HG03521 (cell line): ENCODE data around the gene KRTAP4-2.
"Not testable (repeated sequence)": the region's sequence is repeated elsewhere in the genome, so short reads cannot be mapped to it uniquely, and the experiment has no call there.

Experiments
- ATAC-seq: cut with Tn5 transposase; IDR thresholded peaks from one replicate; pipeline ENCODE4 v1.9.1; 2021; ENCODE audit warnings: mild to moderate bottlenecking, moderate library complexity; ENCODE audit not compliant: unreplicated experiment

KRTAP4-2 gene

DNA sequence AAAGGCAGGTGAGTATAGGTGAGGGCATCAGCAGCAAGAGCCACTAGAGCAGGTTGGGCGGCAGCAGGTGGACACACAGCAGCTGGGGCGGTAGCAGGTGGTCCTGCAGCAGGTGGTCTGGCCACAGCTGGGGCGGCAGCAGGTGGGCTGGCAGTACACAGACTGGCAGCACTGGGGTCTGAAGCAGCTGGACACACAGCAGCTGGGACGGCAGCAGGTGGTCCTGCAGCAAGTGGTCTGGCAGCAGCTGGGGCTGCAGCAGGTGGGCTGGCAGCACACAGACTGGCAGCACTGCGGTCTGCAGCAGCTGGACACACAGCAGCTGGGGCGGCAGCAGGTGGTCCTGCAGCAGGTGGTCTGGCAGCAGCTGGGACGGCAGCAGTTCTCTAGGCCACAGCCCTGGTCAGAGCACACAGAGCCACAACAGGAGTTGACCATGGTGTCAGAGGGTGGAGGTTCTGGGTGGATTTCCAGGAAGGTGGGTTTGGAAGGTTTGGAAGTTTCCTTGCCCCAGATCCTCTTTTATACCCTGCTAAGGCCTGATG, at the start of gene KRTAP4-2:
KRTAP4-2 (minus strand) TSS at position 495 of the 545 bp plus-strand sequence; CDS start at position 438, 57 bp downstream.
- no peak for ATAC-seq

DNA sequence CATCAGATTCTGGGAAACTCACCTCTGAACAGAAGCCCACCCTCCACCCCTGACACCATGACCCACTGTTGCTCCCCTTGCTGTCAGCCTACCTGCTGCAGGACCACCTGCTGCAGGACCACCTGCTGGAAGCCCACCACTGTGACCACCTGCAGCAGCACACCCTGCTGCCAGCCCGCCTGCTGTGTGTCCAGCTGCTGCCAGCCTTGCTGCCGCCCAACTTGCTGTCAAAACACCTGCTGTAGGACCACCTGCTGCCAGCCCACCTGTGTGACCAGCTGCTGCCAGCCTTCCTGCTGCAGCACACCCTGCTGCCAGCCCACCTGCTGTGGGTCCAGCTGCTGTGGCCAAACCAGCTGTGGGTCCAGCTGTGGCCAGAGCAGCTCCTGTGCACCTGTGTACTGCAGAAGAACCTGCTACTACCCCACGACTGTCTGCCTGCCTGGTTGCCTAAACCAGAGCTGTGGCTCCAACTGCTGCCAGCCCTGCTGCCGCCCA, 48.6 kb upstream of the KRTAP4-2 start, which contains the start of gene KRTAP9-2:
KRTAP9-2 (plus strand) TSS at position 51 of the 498 bp plus-strand sequence; CDS start at position 58, 7 bp downstream.
- ATAC-seq = not testable (repeated sequence)

DNA sequence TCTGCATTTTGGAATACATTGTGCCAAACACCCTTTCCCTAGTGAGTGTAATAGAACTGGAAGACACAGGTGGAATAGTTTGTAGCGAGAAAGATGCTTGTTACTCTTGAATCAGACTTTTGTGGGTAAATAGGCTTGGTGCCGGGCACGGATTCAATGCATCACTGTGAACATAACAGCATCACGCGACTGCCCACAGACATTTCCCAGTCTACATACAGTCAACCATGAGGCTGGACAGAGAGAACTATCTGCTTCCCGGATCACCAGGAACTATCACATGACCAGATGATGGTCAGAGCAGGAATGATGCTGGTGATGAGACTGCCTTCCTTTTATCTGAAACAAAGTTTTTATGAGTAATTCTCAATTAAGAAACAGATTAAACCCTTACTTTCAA, 48.0 kb upstream of the KRTAP4-2 start:
- ATAC-seq = no peak

DNA sequence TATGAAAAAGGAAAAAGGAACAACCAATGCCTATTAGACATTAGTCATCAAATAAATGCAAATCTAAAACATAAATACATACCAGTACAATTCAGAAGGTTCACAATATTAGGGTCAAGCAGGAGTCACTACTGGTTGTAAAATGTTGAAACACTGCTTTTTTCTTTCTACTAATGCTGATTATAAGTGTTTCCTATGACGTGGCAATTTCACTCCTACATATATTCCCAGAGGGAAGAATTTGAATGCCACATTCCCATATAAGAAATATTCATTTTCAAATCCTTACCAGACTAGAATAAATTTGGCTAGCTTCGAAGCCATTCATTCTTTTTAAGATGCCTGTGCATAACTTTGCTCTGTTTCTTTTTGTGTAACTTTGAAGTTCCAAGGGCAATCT, 45.8 kb upstream of the KRTAP4-2 start:
- ATAC-seq = no peak

DNA sequence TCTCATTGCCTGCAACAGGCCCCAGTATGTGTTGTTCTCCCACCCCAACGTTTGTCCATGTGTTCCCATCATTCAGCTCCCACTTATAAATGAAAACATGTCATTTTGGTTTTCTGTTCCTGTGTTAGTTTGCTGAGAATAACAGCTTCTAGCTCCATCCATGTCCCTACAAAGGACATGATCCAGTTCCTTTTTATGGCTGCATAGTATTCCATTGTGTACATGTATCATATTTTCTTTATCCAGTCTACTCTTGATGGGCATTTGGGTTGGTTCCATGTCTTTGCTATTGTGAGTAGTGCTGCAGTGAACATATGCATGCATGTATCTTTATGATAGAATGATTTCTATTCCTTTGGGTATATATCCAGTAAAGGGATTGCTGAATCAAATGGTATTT, 37.7 kb upstream of the KRTAP4-2 start:
- ATAC-seq = no peak

DNA sequence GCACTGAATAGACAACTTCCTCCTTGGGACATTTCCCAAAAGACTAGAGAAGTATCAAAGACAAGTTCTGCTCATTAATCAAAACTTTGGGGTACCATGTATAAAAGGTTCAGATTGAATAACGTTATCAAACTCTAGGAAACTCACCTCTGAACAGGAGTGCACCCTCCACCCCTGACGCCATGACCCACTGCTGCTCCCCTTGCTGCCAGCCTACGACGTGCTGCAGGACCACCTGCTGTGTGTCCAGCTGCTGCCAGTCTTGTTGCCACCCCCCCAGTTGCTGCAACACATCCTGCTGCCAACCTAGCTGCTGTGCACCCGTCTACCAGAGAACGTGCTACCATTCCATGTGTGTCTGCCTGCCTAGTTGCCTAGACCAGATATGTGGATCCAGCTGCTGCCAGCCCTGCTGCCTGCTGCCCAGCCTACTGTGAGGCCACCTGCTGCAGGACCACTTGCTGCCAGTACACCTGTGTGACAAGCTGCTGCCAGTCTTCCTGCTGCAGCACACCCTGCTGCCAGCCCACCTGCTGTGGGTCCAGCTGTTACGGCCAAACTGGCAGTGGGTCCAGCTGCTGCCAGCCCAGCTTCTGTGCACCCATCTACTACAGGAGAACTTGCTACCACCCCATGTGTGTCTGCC, 34.6 kb upstream of the KRTAP4-2 start:
- ATAC-seq = no peak

DNA sequence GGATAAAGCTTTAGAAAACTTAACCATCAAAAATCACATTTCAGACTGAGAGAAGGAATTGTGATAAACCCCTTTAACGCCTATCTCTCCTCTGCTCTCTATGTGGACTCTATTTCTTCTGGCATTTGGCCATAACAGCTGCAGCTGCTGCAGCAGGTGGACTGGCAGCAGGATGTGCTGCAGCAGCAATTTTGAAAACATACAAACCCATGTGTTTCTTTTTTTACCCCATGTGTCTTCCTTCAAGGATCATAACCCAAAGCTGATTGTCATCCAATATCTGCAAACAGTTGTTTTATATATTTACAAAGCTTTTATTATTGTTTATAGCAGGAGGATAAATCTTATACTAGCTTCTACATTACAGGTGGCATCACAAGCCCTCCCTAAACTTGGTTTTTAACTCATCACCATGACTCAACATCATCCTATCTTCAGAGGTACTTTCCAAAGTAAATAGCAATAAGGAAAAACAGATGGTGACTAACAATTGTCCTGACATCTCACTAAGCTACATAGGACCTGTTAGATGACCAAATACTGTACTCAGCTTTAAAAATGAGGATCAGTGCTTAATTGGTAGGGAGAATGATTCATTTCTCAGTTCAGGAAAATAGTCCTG, 33.9 kb upstream of the KRTAP4-2 start:
- no peak for ATAC-seq

DNA sequence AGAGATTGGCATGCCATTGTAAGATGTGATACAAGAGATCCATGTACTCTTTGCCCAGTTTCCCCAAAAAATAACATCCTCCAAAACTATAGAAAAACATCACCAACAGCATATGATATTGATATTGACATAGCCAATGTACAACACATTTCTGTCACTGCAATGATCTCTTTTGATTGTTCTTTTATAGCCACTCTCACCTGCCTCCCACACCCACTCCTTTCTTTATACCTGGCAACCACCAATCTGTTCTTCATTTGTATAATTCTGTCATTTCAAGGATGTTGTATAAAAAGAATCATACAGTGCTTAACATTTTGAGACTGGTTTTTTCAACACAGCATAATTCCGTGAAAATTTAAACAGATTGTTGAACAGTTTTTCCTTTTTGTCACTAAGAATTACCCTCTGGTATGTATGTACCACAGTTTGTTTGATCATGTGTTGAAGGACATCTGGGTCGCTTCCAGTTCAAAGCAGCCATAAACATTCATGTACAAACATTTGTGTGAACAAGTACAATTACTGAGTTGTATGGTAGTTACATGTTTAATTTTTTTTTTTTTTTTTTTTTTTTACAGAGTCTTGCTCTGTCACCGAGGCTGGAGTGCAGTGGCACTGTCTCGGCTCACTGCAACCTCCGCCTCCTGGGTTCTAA, 21.5 kb upstream of the KRTAP4-2 start:
- ATAC-seq = no peak

DNA sequence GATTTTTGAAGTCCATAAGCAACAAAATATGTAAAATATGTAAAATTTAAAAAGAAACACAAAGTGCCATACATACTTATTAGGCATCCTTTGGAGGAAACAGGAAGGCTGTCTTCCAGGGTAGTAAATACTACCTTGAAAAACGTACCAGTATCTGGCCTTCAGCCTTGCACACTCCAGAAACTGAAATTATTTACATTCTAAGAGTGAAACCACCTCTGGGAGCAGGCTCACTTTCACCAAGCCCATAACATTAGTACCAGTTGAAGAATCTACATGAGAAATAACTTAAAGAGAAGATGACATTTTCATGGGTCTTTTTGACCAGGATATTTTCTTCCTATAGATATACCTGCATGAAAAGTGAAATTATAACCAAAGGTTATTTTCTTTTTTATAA, 18.0 kb upstream of the KRTAP4-2 start:
- no peak for ATAC-seq

DNA sequence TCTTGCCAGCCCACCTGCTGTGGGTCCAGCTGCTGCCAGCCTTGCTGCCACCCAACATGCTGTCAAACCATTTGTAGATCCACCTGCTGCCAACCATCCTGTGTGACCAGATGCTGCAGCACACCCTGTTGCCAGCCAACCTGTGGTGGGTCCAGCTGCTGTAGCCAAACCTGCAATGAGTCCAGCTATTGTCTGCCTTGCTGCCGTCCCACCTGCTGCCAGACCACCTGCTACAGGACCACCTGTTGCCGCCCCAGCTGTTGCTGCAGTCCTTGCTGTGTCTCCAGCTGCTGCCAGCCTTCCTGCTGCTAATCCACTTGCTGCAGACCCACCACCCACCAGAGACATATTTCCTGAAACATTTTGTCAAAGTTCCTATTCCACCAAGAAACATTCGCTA, 12.3 kb upstream of the KRTAP4-2 start:
- no peak for ATAC-seq

DNA sequence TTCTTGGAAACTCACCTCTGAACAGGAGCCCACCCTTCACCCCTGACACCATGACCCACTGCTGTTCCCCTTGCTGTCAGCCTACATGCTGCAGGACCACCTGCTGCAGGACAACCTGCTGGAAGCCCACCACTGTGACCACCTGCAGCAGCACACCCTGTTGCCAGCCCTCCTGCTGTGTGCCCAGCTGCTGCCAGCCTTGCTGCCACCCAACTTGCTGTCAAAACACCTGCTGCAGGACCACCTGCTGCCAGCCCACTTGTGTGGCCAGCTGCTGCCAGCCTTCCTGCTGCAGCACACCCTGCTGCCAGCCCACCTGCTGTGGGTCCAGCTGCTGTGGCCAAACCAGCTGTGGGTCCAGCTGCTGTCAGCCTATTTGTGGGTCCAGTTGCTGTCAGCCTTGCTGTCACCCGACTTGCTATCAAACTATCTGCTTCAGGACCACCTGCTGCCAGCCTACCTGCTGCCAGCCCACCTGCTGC, 11.9 kb upstream of the KRTAP4-2 start, which contains the start of gene KRTAP9-1:
KRTAP9-1 (plus strand) TSS at position 51 of the 482 bp plus-strand sequence; CDS start at position 51, 0 bp downstream.
- ATAC-seq = not testable (repeated sequence)

DNA sequence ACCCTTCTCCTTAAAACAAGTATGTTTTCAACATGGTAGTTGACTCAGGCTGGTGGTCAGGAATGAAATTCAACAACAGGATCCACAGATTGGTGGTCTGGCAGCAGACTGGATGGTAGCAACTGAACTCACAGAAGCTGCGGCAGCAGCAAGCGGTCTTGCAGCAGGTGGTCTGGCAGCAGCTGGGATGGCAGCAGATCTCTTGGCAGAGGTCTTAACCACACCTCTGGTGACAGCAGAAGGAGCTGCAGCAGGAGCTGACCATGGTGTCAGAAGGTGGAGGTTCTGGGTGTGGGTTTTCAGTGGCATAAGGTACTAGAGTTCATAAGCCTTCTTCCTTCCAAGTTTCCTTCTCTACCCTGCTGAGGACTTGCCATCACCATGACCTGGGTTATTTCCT, 8.9 kb upstream of the KRTAP4-2 start:
- no peak for ATAC-seq

DNA sequence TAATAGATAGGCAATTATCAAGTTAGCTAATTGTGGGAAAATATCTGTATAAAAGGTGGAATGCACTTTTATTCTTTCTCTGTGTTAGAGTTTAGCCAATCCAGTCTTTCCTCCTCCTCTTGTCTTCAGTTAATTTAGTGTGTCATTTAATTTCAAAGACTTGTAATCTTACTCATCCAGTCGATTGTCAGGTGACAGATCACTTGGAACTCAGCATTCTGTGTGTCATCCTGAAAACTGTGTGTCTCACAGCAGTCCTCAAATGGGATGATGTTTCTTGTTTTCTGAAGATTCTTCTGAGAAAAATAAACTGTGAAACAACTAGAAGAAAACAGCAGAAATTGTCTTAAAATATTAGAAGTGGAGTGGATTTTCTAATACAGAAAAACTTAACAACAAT, 7.0 kb upstream of the KRTAP4-2 start:
- no peak for ATAC-seq

DNA sequence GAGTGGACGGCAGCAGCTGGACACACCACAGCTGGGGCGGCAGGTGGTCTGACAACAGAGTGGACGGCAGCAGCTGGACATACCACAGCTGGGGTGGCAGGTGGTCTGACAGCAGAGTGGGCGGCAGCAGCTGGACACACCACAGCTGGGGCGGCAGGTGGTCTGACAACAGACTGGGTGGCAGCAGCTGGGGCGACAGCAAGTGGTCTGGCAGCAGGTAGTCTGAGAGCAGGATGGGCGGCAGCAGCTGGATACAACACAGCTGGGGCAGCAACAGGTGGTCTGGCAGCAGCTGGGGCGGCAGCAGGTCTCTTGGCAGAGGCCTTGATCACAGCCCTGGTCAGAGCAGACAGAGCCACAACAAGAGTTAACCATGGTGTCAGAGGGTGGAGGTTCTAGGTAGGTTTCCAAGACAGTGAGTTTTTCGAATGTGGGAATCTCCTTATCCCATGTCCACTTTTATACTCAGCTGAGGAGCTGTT, 6.5 kb upstream of the KRTAP4-2 start, which contains the start of gene KRTAP4-1:
KRTAP4-1 (minus strand) TSS at position 432 of the 482 bp plus-strand sequence; CDS start at position 375, 57 bp downstream.
- no peak for ATAC-seq

DNA sequence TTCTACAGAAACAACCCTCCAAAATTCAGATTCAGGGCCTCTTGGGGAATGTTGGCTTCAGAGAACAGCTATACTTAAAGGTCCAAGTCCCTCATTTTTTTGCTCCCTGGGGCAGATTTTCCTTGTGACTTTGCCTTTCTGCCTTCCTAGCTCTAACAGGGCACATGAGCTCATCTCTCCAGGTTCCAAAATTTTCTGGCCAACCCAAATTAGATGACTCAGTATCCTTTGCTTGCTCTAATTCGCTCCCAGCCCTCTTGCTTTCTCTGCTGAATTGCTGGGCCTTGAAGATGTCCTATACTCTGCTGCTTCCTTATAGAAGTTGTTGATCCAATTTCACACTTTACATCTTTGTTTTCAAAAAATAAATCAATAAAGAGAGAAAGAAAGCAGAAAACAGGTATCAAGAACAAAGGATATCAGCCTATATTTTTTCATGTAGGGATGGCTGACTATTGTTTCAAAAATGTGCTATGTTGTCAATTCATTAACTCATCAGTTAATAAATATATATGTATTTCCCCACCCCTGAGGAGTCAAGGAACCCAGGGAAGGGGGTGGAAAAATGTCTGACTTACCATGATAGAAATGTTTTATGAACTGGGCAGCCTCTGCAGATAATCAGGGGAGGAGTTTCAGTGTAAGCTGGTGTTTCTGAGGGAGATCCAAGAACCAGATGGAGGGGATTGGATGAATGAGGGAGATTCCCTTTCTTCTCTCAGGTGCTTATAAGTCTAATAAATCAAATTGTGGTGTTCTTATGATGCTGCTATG, 1.0 kb upstream of the KRTAP4-2 start:
- ATAC-seq = no peak

DNA sequence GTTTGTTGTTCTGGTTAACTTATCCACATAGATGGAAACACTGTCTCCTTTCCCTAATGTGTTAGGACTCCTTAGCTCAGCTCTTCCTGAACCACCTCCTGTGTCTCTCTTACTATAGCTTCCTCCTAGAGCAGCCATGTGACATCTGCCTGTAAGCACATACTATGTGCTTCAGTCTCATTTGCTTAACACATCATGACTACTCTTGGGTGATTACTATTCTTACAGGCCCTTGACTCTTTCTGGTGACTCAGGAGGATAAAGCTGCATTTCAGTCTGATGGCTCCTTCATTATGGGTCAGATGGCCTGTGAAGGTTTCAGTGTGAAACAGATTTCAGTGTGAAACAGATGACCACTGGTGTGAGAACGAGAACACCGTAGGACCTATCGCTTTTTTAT, 320 bp upstream of the KRTAP4-2 start:
- ATAC-seq = no peak

DNA sequence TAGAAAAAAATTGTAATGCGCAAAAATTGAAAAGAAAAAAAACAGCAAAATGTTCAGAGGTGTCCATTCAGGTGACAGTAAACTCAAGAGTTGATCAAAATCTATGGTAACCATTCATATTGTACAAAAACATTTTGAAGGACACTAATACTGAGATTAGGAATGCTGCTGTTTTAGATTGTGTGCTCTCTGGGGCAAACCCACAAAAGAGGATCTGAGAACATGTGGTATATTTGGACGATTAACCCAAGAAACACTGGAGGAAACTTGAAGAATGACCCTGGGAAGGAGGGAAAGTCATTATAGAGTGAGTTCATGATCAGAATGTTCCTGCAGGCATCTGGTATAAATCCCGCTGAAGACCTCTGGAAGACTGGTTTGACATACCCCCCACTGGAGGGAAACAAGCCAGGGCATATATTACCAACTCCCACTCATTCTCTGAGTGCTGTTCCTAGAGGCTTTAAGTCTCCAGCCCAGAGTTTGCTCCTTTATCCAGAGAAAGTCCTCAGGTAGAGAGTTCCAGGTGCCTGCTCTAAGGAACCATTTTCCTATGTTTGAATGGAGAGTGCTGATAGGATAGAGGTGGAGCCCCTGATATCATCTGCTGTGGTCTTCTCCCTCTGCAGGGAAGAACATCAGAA, 1.2 kb downstream of the KRTAP4-2 start:
- no peak for ATAC-seq

DNA sequence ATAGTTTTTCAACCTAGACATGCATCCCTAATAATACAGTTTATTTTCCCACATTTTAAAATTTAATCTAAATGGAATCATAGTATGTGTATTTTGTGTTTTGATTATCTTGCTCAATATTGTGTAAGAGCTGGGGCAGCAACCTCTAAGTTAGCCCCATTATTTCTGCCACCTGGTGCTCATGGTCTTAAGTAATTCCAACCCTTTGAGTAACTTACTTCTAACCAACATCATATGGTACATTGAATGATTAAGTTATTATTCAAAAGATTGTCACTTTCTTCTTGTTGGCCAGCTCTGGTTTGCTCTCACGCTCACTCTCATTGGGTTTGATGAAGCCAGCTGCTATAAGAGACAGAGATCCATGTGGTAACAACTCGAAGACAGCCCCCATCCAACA, 6.1 kb downstream of the KRTAP4-2 start:
- ATAC-seq = no peak

DNA sequence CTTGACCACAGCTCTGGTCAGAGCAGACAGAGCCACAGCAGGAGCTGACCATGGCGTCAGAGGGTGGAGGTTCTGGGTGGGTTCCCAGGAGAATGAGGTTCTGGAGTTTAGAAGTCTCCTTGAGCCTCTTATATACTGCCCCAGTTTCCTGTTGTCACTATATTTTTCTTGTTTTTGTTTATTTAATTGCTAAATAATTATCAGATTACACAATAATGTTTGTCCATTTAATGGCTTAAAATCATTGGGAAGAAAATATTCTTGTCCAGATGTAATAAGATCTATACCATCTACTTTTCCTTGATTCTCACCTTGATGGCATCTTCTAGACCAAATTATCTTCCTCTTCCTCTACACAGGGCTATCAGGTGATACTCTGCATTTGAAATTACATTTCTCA, 9.9 kb downstream of the KRTAP4-2 start, which contains the start of gene KRTAP4-3:
KRTAP4-3 (minus strand) TSS at position 101 of the 400 bp plus-strand sequence; CDS start at position 52, 49 bp downstream.
- ATAC-seq = no peak

DNA sequence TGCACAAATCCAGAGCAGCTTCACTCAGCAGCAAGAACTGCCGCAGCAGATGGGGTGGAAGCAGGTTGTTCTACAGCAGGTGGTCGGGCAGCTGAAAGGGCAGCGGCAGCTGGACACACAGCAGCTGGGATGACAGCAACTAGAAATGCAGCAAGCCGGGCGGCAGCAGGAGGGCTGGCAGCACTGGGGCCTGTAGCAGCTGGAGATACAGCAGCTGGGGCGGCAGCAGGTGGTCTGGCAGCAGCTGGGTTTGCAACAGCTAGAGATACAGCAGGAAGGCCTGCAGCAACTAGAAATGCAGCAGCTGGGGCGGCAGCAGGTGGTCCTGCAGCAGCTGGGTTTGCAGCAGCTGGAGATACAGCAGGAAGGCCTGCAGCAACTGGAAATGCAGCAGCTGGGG, 10.5 kb downstream of the KRTAP4-2 start:
- no peak for ATAC-seq
